Measurements from ENCODE around the gene TFF2. TPM values are rescaled to one million over a fixed set of nuclear protein-coding genes. Genes with fewer than 3 reads are reported as not detected.

Gene TFF2
- total and polyA plus RNA-seq, 12 donors: not detected

- intact Hi-C loops (cut with DNase I): loop anchor here in 3 of 10 donors (10.0 kb wide), 2 partner anchors 90 to 100 kb away; no protein-coding TSS in a partner anchor
These were observed 6.2 kb downstream of the TFF2 start for GRCh38 chr21:42344631-42345030.

DNA sequence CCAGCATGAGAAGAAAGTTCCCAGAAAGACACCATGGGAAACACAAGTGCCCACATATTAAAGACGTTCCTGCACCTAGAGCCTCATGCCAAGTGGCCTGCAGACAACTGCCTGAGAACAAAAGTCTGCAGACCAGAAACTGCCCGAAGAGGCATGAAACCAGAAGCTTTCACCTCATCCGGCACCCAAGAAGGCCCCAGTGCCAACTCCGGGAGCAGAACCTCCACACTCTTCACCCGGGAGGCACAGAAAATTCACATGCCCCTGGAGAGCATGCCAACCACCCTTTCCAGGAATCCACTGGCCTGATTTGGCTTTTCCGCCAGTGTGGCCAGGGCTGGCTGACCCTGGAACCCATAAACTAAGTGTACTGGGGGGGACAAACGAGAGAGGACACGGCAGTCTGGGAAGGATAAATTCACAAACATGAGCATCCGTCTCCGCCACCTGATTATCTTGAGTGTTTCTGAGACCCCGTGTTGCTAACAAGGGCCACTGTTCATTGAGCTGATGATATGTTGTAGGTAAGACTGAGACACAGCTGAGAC is 6.8 kb downstream of the TFF2 start:
- Histone ChIP-seq H3K4me3 (no peak overlapping the region), H3K36me3 (no peaks in the 10 kb centered on the region), H3K9me3 (no peaks in the 10 kb centered on the region), H3K27me3 (peaks cover 0 to 29% (median 7%) of the 10 kb centered on the region in 7 donors), H3K27ac (no peak overlapping the region), H3K4me1 (no peaks in the 10 kb centered on the region)
- intact Hi-C loops (cut with DNase I): loop anchor here in 3 of 10 donors (10.0 kb wide), 2 partner anchors 91 to 101 kb away; no protein-coding TSS in a partner anchor
- 80 to 90% methylated on average over 11 of the region's 11 CpGs for WGBS, 2 donors
- ATAC-seq (no peak), DNase-seq (no peak)
- TF ChIP-seq, protein P1, sequence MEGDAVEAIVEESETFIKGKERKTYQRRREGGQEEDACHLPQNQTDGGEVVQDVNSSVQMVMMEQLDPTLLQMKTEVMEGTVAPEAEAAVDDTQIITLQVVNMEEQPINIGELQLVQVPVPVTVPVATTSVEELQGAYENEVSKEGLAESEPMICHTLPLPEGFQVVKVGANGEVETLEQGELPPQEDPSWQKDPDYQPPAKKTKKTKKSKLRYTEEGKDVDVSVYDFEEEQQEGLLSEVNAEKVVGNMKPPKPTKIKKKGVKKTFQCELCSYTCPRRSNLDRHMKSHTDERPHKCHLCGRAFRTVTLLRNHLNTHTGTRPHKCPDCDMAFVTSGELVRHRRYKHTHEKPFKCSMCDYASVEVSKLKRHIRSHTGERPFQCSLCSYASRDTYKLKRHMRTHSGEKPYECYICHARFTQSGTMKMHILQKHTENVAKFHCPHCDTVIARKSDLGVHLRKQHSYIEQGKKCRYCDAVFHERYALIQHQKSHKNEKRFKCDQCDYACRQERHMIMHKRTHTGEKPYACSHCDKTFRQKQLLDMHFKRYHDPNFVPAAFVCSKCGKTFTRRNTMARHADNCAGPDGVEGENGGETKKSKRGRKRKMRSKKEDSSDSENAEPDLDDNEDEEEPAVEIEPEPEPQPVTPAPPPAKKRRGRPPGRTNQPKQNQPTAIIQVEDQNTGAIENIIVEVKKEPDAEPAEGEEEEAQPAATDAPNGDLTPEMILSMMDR (IDR thresholded peaks at IDR 0.05): no peak

More at GRCh38 chr21:42344631-42345030, 6.2 kb downstream of the TFF2 start:
- 68 to 71% methylated on average over 4 of the region's 4 CpGs for WGBS, 2 donors
- Histone ChIP-seq H3K36me3 (no peaks in the 10 kb centered on the region), H3K4me1 (no peaks in the 10 kb centered on the region), H3K9me3 (no peaks in the 10 kb centered on the region), H3K27me3 (peaks cover 0 to 29% (median 9%) of the 10 kb centered on the region in 7 donors), H3K27ac (no peak overlapping the region), H3K4me3 (no peak overlapping the region)
- DNase-seq (no peak), ATAC-seq (no peak)
- TF ChIP-seq, protein P1 (IDR thresholded peaks at IDR 0.05): no peak

- H3K27me3 ChIP-seq: peaks cover 0 to 25% (median 4%) of the 10 kb centered on the region in 7 donors
- ATAC-seq: no peak
- TF ChIP-seq, protein P1 (IDR thresholded peaks at IDR 0.05): no peak
- DNase-seq: no peak
- H3K4me3 ChIP-seq: no peak overlapping the region
- intact Hi-C loops (cut with DNase I): loop anchor here in 3 of 10 donors (10.0 kb wide), 2 partner anchors 91 to 101 kb away; no protein-coding TSS in a partner anchor
- H3K27ac ChIP-seq: no peak overlapping the region
- 87% methylated on average over 6 of the region's 6 CpGs for WGBS, 2 donors
- no peaks in the 10 kb centered on the region for H3K36me3 ChIP-seq
- H3K9me3 ChIP-seq: no peaks in the 10 kb centered on the region
- no peaks in the 10 kb centered on the region for H3K4me1 ChIP-seq
These were observed 7.2 kb downstream of the TFF2 start for GRCh38 chr21:42343556-42343955.

DNA sequence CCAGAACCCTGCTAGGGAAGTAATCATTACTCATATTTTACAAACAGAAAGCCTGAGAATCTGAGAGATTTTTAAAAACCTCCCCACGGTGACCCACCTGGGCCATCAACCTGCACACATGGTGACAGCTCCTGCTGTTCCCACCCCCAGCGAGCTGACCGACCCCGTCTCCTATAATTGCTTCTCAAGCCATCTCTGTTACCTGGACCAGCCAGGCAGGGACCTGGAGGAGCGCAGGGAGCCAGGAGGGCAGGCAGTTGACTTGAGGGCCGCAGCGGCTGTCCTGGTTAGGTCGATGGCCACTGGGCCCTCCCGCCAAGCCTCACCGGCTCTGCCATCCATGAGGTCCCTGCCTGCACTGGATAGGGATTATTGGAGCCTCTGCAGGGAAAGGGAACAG is 7.7 kb downstream of the TFF2 start:
- no peak for DNase-seq
- TF ChIP-seq, protein P1 (IDR thresholded peaks at IDR 0.05): no peak
- Histone ChIP-seq H3K9me3 (no peaks in the 10 kb centered on the region), H3K36me3 (no peaks in the 10 kb centered on the region), H3K27me3 (peaks cover 0 to 22% (median 3%) of the 10 kb centered on the region in 7 donors), H3K27ac (no peak overlapping the region), H3K4me1 (peaks cover 0 to 2% (median 0%) of the 10 kb centered on the region in 9 donors), H3K4me3 (no peak overlapping the region)
- 83 to 87% methylated on average over 10 of the region's 10 CpGs for WGBS, 2 donors
- ATAC-seq: no peak
- intact Hi-C loops (cut with DNase I): loop anchor here in 3 of 10 donors (10.0 kb wide), 2 partner anchors 92 to 102 kb away; no protein-coding TSS in a partner anchor

All from heart right ventricle (tissue), 16 donors.